Adrenal gland (tissue), 12 donors: ENCODE results near the gene EEF1E1. TPM values are rescaled to one million over a fixed set of nuclear protein-coding genes. Genes with fewer than 3 reads are reported as not detected.

Experiments
- DNase-seq, 7 donors: peaks; one replicate each; pipeline ENCODE4 v3.0.0-alpha.2; 2019 to 2020
- H3K27ac ChIP-seq, 5 donors: fragments of 200-600 bp; sonication (generic) in 4 of 5; 1 replicate in 3 of 5; 2 replicates in 2 of 5; pipeline versions ENCODE4 v1.5.1 to v1.8.0; 2016 to 2020; ENCODE audit warnings: mild to moderate bottlenecking in 1 of 5
- H3K27me3 ChIP-seq: fragments of 200-600 bp; 2 replicates; pipeline ENCODE4 v1.8.0; 2021
- H3K36me3 ChIP-seq, 2 donors: fragments of 200-600 bp; replicated peaks in 1 of 2; 1 replicate in 1 of 2; 2 replicates in 1 of 2; pipeline versions ENCODE4 v1.5.1 to v1.8.0; 2018 to 2022
- H3K4me1 ChIP-seq, 2 donors: fragments of 200-600 bp; replicated peaks in 1 of 2; 1 replicate in 1 of 2; 2 replicates in 1 of 2; pipeline versions ENCODE4 v1.5.1 to v1.8.0; 2018 to 2021
- H3K4me3 ChIP-seq, 4 donors: fragments of 200-600 bp; sonication (generic) in 3 of 4; one replicate each; pipeline ENCODE4 v1.5.1; 2016 to 2018
- H3K9me3 ChIP-seq, 3 donors: fragments of 200-600 bp; sonication (generic) in 1 of 3; replicated peaks in 1 of 3; 1 replicate in 2 of 3; 2 replicates in 1 of 3; pipeline versions ENCODE4 v1.5.1 to v1.8.0; 2016 to 2021
- CTCF ChIP-seq, 6 experiments: fragments of 450-650 bp in 4 of 6; fragments of 200-600 bp in 2 of 6; sonication (generic) in 1 of 6; IDR thresholded peaks; 1 replicate in 5 of 6; 2 replicates in 1 of 6; pipeline versions ENCODE4 v1.5.1 to v1.8.0; 2016 to 2021; ENCODE audit warnings: antibody characterized with exemption in 6 of 6, mild to moderate bottlenecking in 2 of 6, moderate library complexity in 1 of 6
- POLR2A ChIP-seq, 2 donors: fragments of 450-650 bp; IDR thresholded peaks; one replicate each; pipeline ENCODE4 v1.6.1; 2017; ENCODE audit warnings: antibody characterized with exemption in 2 of 2, mild to moderate bottlenecking in 2 of 2, moderate library complexity in 1 of 2
- WGBS, 4 donors: extraction: QIAGEN DNeasy Blood & Tissue Kit in 2 of 4; methylation state at CpG; one replicate each; pipeline versions ENCODE4 v1.1.5 to v1.1.7; 2013 to 2017; 5-methylcytosine and 5-hydroxymethylcytosine counted together
- intact Hi-C, 2 donors: fragments of 100-400 bp; cut with DNase I; formaldehyde crosslinking; loops; one replicate each; pipeline versions ENCODE4 v1.14.1 to v1.15.0; 2022 to 2023
- polyA plus RNA-seq, 3 donors: library from polyadenylated mRNA; stranded (reverse); fragments of 200-250 nt in 2 of 3; fragments of 350-450 nt in 1 of 3; fragmentation: Illumina TruSeq in 1 of 3; extraction: RNeasy Lipid Tissue Mini Kit (QIAGEN cat#74804) in 1 of 3; gene quantifications; one replicate each; pipeline ENCODE4 v1.2.3, GENCODE V29; 2013 to 2014
- total RNA-seq, 9 donors: library from RNA; depleted of rRNA in 4 of 9; stranded (reverse); fragments of >200 nt in 4 of 9; fragments of 120-200 nt in 1 of 9; fragmentation: NEBNext Ultra II Directional in 1 of 9; extraction: Animal tissue kit (Norgen Biotek cat#: 25700) in 1 of 9; gene quantifications; one replicate each; pipeline versions ENCODE4 v1.1.0 to v1.2.4, GENCODE V29; 2013 to 2023
- donor health status: healthy with polysubstance abuse.
- donor health status: Bipolar disorder and iron deficiency.
- donor health status: DM: yes; HTN: yes; CAD: no.
- donor health status: DM: no; HTN: no; CAD: no.
- donor health status: DM: no; HTN: no; CAD: no.
- donor health status: DM: yes; HTN: yes; CAD: no.

EEF1E1 gene
- total and polyA plus RNA-seq, 12 donors, result 18.1 to 95.8 (median 31.8) TPM

DNA sequence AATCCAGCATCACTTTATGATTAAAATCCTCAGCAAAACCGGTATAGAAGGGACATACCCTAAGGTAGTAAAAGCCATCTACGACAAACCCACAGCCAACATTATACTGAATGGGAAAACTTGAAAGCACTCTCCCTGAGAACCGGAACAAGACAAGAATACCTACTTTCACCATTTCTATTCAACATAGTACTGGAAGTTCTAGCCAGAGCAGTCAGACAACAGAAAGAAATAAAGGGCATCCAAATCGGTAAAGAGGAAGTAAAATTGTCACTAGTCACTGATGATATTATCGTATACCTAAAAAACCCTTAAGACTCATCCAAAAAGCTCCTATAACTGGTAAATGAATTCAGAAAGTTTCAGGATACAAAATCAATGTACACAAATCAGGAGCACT is 71.4 kb downstream of the EEF1E1 start:
- Histone ChIP-seq H3K4me3 (no peak overlapping the region), H3K4me1 (peaks cover 0 to 12% of the 10 kb centered on the region in 2 donors), H3K27ac (no peak overlapping the region), H3K27me3 (no peaks in the 10 kb centered on the region), H3K36me3 (no peaks in the 10 kb centered on the region), H3K9me3 (no peaks in the 10 kb centered on the region)
- intact Hi-C loops, result no loop called here
- 94 to 95% (median 94%) methylated on average over 5 of the region's 5 CpGs for WGBS, 4 donors
- no peak for DNase-seq
- TF ChIP-seq CTCF (IDR thresholded peaks at IDR 0.05), result no peak
- TF ChIP-seq POLR2A (IDR thresholded peaks at IDR 0.05), result no peak

Other genes starting within 250 kb of the EEF1E1 start
- 100 to 1,000 TPM in 7 of 9 donors, 10 to 100 TPM in 2; 94.0 to 192 (median 129) TPM for gene TXNDC5, start 191.8 kb downstream of the EEF1E1 start, total RNA-seq
- gene TXNDC5, start 191.8 kb downstream of the EEF1E1 start, polyA plus RNA-seq, result 100 to 1,000 TPM in 1 of 3 donors, 10 to 100 TPM in 2; 51.6 to 130 (median 55.5) TPM
- gene BLOC1S5, start 38.2 kb downstream of the EEF1E1 start, total RNA-seq, result 10 to 100 TPM in 7 of 9 donors, 1 to 10 TPM in 2; 8.5 to 27.7 (median 16.1) TPM
- gene BLOC1S5, start 38.2 kb downstream of the EEF1E1 start, polyA plus RNA-seq, result 10 to 100 TPM in 1 of 3 donors, 1 to 10 TPM in 2; 5.3 to 15.2 (median 7.3) TPM